GM19372 (cell line): Measurements from ENCODE around the gene ATP1A4.

Experiments used
- ATAC-seq: cut with Tn5 transposase; IDR thresholded peaks from one replicate; pipeline ENCODE4 v1.9.1; 2021; ENCODE audit warnings: mild to moderate bottlenecking, low read depth, moderate library complexity; ENCODE audit not compliant: unreplicated experiment

ATP1A4 gene

DNA sequence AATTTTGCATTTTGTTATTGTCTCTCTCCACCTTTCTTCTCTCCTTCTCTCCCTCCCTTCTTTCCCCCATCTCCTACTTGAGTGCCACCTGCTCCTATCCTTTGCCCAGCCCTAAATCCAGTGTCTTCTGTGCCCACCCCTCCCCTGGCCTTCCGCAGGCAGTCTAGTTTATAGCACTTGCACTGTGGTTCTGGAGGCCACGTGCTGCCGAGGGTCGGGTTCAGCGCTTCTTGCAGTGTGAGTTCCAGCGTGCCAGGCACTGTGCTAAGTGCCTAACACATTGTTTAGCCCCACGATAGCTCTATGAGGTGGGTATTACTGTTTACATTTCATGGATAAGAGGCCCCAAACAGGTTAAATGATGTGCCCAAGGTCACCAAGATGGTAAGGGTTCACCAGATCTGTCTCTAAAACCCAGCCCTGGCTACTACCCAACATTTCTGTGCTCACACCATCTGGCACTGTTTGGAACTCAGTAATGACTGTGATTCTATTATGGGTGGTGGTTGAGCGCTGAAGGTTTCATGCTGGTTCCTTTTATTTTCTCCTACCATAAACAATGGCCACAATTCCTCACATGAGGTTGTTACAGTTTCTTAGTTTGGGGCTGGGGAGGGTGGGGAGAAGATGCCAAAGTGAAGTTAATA lies 14.1 kb upstream of the ATP1A4 start:
- ATAC-seq: no peak

DNA sequence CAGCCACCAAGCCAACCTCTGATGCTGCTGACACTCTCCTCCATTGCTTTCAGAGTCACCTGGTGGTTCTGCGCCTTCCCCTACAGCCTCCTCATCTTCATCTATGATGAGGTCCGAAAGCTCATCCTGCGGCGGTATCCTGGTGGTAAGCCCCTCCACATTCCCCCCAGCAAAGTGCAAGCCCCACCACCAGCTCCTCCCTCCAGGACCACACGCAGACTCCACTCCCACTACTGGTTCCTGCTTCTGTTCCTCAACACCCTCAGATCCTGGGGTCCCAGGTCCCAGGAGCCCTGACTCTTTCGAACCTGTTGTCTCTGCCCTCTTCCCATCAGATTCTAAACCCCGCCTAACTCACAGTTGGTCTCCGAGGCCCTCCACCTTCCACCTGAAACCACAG lies 11.6 kb upstream of the ATP1A4 start:
- ATAC-seq: no peak

DNA sequence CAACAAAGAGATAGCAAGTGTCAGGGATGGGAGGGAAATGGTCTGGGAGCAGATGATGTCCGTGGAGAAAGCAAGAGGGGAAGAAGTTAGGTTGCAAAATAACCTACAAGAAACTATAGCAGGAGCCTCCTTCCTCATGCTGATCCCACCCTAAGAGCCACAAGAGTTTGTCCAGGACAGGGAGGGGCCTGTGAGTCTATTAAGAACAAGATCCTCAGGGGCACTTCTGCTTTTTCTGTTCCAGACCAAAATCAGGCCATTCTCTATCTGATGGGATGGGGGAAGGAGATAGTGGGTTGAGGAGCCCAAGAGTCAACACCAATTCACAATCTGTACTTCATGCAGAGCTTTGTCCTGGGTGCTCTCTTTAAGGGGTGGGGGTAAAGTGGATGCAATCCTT lies 7.7 kb upstream of the ATP1A4 start:
- ATAC-seq: no peak

DNA sequence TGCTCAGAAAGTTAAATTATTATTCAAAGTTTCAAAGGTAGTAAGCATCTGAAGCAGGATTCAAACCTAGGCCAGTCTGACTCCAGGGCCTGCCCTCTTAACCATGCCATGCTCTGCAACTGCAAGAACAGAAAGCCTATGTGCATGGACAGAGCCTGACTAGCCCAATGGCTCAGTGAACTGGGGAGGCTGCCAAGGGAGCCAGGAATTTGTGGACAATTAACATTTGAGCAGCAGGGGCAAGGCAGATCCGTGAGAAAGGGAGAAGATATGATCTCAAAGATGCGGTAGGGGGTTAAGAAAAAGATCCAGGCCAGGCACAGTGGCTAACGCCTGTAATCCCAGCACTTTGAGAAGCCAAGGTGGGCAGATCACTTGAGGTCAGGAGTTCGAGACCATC lies 6.5 kb upstream of the ATP1A4 start:
- ATAC-seq: no peak

DNA sequence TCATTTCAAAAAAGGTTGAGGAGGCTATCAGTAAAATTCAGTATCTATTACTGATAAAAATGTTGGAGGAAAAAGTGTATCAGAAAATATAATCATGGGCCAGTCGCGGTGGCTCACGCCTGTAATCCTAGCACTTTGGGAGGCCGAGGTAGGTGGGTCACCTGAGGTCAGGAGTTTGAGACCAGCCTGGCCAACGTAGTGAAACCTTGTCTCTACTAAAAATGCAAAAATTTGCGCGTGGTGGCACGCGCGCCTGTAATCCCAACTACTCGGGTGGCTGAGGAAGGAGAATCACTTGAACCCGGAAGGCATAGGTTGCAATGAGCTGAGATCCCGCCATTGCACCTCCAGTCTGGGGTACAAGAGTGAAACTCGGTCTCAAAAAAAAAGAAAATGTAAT lies 5.3 kb upstream of the ATP1A4 start:
- ATAC-seq: no peak

DNA sequence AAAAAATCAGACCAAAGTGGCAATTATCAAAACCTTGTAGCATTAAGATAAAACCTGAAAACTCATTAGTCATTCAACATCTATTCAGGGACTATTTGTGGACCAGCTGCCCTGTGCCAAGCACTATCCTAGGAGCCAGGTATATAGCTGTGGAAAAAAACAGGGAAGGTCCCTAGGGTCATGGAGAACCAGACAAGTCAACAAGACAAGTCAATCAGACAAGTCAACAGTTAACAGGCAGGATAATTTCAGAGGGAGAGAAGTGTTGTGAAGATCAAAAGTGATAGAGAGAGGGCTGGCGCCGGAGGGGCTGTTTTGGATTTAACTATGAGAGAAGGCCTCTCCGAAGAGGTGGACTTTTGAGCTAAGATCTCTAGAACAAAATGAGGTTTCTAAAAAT lies 3.3 kb upstream of the ATP1A4 start:
- no peak for ATAC-seq

DNA sequence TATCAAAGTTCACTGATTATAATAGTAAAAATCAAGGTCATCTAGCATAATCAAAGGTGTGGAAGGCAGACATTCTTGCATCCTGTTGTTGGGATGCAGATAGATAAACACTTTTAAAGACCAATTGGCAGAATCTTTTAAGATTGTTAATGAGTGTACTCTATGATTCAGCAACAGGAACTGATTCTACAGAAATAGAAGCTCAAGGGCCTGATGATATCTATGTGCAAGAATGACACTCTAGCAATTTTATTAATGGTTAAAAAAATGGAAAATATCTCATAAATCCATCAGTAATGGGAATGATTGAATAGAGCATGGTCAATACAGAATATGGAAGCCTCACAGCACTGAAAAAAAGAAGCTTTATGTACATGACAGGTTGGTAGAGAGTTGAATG lies 2.2 kb upstream of the ATP1A4 start:
- no peak for ATAC-seq

DNA sequence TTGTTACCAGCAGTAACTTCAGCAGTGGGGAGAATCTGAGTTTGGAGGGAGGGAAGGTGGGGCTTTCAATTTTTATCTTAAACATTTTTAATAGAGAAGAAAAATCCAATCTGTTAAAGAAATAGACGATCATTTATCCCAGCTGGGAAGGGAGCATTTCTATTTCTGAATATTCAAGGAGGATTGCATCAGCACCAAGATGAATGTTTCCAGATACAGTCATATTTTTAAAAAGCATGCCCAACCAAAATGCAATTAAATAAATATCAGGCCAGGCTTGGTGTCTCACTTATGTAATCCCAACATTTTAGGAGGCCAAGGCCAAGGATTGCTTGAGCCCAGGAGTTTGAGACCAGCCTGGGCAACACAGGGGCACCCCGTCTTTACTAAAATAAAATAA lies 1.7 kb upstream of the ATP1A4 start:
- ATAC-seq: no peak

DNA sequence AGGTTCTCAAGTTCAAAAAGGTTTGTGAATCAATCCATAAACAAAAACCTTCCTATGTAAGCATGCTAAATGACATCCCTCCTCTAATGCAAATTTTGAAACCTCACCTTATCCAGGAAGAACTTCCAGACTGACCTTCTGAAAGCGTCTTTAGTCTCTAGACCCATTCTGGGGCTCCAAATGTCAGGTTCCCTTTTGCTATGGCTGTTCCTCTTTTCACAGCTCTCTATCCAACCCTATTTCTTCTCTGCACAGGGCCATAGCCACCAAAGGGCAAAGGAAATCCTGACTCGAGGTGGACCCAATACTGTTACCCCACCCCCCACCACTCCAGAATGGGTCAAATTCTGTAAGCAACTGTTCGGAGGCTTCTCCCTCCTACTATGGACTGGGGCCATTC lies 3.4 kb downstream of the ATP1A4 start:
- no peak for ATAC-seq

DNA sequence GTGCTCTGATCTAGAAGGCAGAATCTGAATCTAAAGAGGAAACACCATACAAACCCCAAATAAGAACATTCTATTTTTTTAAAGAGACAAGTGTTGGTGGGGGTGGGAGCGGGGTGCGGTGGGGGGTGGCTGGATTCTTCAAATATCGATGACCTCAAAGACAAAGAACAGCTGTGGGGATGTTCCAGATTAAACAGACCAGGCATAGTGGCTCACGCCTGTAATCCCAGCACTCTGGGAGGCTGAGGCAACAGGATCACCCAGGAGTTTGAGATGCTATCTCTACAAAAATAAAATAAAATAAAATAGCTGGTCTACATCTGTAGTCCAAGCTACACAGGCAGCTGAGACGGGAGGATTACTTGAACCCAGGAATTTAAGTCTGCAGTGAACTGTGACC lies 5.0 kb downstream of the ATP1A4 start:
- ATAC-seq: no peak

DNA sequence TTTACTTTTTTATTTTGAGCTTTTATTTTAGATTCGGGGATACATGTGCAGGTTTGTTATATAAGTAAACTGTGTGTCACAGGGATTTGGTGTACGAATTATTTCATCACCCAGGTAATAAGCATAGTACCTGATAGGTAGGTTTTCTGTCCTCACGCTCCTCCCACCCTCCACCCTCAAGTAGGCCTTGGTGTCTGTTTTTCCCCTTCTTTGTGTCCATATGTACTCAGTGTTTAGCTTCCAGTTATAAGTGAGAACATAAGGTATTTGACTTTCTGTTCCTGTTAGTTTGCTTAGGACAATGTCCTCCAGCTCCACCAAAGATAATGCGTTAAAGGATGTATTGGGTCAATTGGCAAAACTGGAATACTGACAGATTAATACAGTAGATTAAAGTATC lies 5.8 kb downstream of the ATP1A4 start:
- ATAC-seq: no peak

DNA sequence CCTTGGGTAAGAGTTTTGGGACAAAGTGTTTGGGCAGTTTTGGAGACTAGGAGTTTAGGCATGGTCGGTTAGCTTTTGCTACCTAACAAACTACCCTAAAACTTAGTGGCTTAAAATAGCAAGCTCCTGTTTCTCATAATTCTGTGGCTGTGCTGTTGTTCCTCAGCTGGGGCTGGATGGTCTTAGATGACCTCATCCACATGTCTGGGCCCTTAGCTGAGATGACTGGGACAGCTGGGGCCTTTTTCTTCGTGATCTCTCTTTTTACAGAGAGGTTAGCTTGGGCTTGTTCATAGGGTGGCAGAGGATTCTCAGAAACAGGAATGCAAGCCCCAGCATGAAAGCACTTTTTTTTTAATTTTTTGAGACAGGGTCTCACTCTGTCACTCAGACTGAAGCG lies 6.6 kb downstream of the ATP1A4 start:
- ATAC-seq: no peak

DNA sequence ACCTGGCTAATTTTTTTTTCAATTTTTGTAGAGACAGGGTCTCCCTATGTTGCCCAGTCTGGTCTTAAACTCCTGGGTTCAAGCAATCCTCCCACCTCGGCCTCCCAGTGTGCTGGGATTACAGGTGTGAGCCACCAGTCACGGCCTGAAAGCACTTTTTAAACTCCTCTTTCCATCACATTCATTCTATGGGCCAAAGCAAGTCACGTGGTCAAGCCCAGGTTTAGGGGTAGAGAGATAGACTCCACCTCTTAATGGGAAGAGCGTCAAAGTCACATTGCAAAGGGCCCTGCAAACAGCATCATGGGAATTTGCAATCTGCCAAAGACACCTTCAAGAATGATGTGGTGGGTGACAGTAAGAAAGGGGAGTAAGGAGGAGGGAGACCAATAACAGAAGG lies 7.1 kb downstream of the ATP1A4 start:
- no peak for ATAC-seq

DNA sequence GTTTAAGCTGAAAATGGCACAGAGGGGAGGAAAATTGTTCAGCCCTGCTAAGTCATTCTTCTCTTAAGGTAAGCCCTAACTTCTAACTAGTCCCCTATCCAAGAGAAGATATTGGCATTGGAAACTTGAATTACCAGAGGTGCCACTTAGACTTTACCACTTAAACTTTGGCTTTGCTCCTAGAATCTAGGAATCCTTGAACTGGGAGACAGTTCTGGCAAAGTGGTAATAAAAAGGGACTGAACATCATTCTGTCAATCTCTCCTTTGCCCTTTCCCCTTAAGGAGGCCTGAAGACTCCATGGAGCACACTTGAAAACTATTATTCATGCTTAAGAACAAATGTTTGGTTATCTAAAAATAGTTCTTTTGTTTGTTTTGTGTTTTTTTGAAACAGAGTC lies 8.4 kb downstream of the ATP1A4 start:
- ATAC-seq: no peak

DNA sequence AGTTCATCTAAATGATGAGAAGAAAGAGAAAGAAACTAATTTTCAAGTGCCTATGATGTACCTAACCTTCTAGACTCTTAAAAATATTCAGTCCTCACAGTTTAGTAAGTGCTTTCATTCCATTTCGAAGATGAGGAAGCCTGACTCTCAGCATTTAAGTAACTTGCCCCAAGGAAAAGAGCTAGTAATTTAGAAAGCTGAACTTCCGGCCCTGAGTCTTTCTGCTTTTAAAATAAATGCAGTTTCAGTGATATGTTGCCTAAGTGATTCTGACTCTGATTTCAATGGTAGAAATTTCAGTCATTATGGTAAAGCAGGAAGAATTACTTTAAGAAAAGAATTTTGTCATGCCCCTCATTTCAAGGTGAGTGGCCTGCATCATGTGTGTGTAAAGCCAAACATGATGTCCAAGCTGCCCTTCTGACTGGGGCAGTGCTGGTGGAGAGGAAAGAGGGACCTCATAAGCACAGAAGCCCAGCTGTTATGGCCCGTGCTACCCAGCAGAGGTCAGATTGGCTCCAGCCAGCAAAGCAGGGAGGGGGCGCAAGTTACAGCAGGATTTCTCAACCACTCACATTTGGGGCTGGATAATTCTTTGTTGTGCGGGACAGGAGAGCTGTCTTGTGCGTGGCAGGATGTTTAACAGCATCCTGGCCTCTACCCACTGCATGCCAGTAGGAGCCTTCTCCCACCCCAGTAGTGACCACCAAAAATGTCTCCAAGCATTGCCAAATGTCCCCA lies 10.7 kb downstream of the ATP1A4 start:
- no peak for ATAC-seq

DNA sequence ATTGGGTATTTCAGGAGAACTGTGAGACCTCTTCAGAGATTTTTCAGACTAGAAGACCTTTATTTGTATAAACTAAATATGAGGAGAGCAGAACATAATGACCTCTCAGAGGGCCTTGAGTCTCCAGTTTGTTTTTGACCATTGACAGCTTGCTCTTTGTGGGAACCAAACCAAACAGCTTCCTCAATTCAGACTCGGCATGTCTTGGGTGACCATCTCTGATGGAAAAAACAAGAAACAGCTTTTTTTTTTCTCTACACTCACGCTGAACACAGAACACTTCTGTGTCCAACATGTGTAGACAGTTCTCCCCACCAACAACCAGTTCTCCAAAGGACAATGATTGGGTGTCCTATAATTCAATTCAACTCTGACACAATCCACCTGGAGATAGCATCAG lies 11.5 kb downstream of the ATP1A4 start:
- no peak for ATAC-seq

DNA sequence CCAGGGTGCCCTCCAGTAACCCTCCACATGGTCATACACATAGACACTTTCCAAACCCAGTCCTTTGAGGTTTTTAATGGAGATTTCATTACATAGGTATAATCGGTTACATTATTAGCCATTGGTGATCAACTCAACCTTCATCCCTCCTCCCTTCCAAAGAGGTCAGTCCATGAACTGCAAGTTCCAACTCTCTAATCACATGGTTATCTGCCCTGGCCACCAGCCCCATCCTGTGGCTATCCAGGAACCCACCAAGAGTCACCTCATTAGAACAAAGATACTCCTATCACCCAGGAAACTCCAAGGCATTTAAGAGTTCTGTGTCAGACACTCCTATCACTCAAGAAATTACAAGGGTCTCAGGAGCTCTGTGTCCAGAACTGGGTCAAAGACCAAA lies 12.2 kb downstream of the ATP1A4 start:
- ATAC-seq: no peak

DNA sequence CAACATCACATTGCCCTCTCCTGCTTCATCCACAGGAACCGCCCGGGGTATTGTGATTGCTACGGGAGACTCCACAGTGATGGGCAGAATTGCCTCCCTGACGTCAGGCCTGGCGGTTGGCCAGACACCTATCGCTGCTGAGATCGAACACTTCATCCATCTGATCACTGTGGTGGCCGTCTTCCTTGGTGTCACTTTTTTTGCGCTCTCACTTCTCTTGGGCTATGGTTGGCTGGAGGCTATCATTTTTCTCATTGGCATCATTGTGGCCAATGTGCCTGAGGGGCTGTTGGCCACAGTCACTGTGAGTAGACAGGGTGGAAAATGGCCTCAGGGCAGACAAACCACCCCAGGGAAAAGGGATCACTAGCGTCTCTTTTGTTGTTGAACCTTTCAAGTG lies 12.7 kb downstream of the ATP1A4 start:
- no peak for ATAC-seq

DNA sequence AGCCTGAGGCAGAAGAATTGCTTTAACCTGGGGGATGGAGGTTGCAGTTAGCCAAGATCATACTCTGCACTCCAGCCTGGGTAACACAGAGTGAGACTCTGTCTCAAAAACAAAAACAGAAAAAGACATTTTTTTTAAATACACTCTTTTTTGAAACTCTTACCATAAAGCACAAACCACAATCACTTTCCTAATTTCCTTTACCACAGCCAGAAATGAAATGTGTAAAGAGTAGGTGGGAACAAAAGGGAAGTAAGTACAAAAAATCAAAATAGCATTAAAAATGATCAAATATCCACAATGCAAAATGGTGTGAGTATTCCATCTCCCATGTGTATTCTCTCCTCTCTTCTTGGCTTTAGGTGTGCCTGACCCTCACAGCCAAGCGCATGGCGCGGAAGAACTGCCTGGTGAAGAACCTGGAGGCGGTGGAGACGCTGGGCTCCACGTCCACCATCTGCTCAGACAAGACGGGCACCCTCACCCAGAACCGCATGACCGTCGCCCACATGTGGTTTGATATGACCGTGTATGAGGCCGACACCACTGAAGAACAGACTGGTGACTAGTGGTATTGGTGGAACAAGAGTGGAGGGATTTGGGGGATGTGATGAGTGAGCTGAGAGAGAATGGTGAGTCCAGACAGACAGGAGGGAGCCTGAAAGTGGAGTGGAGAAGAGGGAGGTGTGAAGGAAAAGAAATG lies 14.9 kb downstream of the ATP1A4 start:
- ATAC-seq: no peak

DNA sequence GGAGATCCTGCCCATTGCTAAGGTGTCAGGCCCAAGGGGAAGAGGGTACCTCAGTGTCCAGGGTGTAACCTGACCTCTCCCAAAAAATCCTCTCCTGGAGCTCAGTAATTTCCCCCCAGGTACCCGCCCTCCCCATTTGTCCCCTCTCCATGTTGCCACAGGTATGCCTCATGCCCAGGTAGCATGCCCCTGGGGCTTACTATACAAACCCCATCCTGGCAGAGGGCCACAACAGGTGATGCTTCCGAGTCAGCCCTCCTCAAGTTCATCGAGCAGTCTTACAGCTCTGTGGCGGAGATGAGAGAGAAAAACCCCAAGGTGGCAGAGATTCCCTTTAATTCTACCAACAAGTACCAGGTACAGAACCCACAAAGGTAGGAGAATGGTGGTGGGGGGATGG lies 15.7 kb downstream of the ATP1A4 start:
- no peak for ATAC-seq

DNA sequence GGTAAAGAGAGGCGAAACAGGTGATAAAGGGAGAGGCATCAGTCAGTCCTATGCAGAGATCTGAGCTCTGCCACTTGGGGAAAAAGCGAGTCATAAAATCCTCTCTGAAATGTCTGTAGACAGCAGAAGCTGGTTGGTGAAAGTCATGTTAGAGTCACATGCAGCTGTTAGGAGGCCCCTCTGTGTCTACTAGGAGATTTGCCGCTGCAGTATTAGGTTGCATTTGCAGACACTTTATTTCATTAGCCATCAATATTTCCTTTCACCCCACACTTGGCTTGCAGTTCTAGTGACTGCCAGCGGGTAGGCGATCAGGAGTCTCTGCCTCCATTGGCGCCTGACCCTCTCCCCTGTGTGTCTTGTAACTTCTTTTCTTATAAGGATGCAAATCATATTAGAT lies 16.2 kb downstream of the ATP1A4 start:
- ATAC-seq: no peak

DNA sequence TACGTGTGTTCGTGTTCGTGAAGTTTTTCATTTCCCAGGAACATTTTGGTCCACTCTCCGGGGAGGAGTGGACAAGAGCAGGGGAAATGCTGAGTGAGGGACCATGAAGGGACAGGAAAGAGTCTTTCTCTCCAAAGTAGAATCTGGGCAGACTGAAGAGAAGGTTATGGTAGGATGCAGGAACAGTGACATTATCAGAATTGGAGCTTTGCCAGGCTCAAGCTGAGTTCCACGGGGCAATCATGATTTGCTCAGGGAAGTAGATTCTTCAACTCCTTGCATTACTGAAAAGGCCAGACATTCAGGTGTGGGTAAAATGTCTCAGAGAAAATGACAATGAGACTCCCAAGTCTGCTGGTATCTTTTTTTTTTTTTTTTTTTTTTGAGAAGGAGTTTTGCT lies 16.6 kb downstream of the ATP1A4 start:
- no peak for ATAC-seq
